H1 (cell line): ENCODE measurements around the gene CACNA1C. TPM values are rescaled to one million over a fixed set of nuclear protein-coding genes. Genes with fewer than 3 reads are reported as not detected.

Experiments
- CTCF ChIA-PET: fragments of 300-600 bp; sonication (Branson Sonifier 250); formaldehyde crosslinking; loops from one replicate; lab custom pipeline; 2021; ENCODE audit not compliant: partially characterized antibody; lab: Charles Lee
- POLR2A ChIA-PET: fragments of 300-600 bp; sonication (Branson Sonifier 250); formaldehyde crosslinking; loops from one replicate; lab custom pipeline; 2021; ENCODE audit warnings: inconsistent platforms; ENCODE audit not compliant: partially characterized antibody; lab: Charles Lee
- DNase-seq, 2 experiments: peaks; one replicate each; pipeline versions ENCODE4 v3.0.0 to v3.0.0-alpha.2; 2010 to 2022; ENCODE audit warnings: low spot score in 2 of 2, low read depth in 1 of 2, mixed read lengths in 1 of 2
- FAIRE-seq: peaks from 2 replicates; lab custom pipeline; 2011; peaks lifted over from hg19 to GRCh38; lab: Jason Lieb, UNC
- H2AFZ ChIP-seq: 2 replicates; pipeline ENCODE4 v1.8.1; 2012; ENCODE audit warnings: low read length, inconsistent platforms
- H2AK5ac ChIP-seq: 2 replicates; pipeline ENCODE4 v1.6.1; 2013; ENCODE audit warnings: low read depth, low read length
- H2BK120ac ChIP-seq: replicated peaks from 2 replicates; pipeline ENCODE3; 2013; ENCODE audit warnings: low read depth, low read length, inconsistent platforms
- H2BK12ac ChIP-seq: 2 replicates; pipeline ENCODE4 v1.6.1; 2013; ENCODE audit warnings: low read depth, low read length
- H2BK15ac ChIP-seq: 2 replicates; pipeline ENCODE4 v1.6.1; 2013; ENCODE audit warnings: low read length
- H2BK20ac ChIP-seq: 2 replicates; pipeline ENCODE4 v1.6.1; 2013; ENCODE audit warnings: low read length
- H2BK5ac ChIP-seq: 2 replicates; pipeline ENCODE4 v1.6.1; 2013; ENCODE audit warnings: low read depth, low read length
- H3K14ac ChIP-seq: 2 replicates; pipeline ENCODE4 v1.6.1; 2013; ENCODE audit warnings: inconsistent platforms; ENCODE audit not compliant: insufficient read length
- H3K18ac ChIP-seq: 2 replicates; pipeline ENCODE4 v1.6.1; 2013; ENCODE audit warnings: low read length; ENCODE audit errors: extremely low read depth
- H3K23ac ChIP-seq: 2 replicates; pipeline ENCODE4 v1.6.1; 2013; ENCODE audit warnings: inconsistent platforms; ENCODE audit not compliant: insufficient read length
- H3K23me2 ChIP-seq: 2 replicates; pipeline ENCODE4 v1.6.1; 2013; ENCODE audit warnings: low read depth, low read length
- H3K27ac ChIP-seq: 2 replicates; pipeline ENCODE4 v1.6.1; 2011; ENCODE audit warnings: low read depth, low read length, inconsistent platforms
- H3K27me3 ChIP-seq, 4 experiments: replicated peaks in 1 of 4; 1 replicate in 1 of 4; 2 replicates in 3 of 4; pipeline versions ENCODE4 v1.6.1 to v1.8.1; 2011 to 2013; ENCODE audit warnings: low read length in 3 of 4, mild to moderate bottlenecking in 3 of 4, inconsistent platforms in 2 of 4, mixed read lengths in 2 of 4, moderate library complexity in 1 of 4; ENCODE audit not compliant: control insufficient read depth in 3 of 4, insufficient read depth in 3 of 4; ENCODE audit errors: extremely low read depth in 1 of 4
- H3K36me3 ChIP-seq, 4 experiments: 2 replicates each; pipeline versions ENCODE4 v1.6.1 to v1.8.1; 2011 to 2013; ENCODE audit warnings: mild to moderate bottlenecking in 4 of 4, low read length in 3 of 4, moderate library complexity in 2 of 4, control low read depth in 1 of 4, inconsistent platforms in 1 of 4; ENCODE audit not compliant: insufficient read depth in 4 of 4, control insufficient read depth in 2 of 4
- H3K4ac ChIP-seq: replicated peaks from 2 replicates; pipeline ENCODE3; 2013; ENCODE audit warnings: low read length, low read depth, mixed read lengths, inconsistent platforms; ENCODE audit not compliant: insufficient read length
- H3K4me1 ChIP-seq, 4 experiments: replicated peaks in 1 of 4; 1 replicate in 1 of 4; 2 replicates in 3 of 4; pipeline versions ENCODE4 v1.6.1 to v1.8.1; 2011 to 2013; ENCODE audit warnings: low read length in 3 of 4, inconsistent platforms in 2 of 4, mixed read lengths in 1 of 4; ENCODE audit not compliant: insufficient read depth in 4 of 4, control insufficient read depth in 3 of 4
- H3K4me2 ChIP-seq, 2 experiments: 2 replicates each; pipeline versions ENCODE4 v1.6.1 to v1.8.1; 2011 to 2013; ENCODE audit warnings: low read depth in 2 of 2, low read length in 2 of 2, control low read depth in 1 of 2, inconsistent platforms in 1 of 2, mild to moderate bottlenecking in 1 of 2; ENCODE audit not compliant: insufficient read depth in 1 of 2
- H3K4me3 ChIP-seq, 4 experiments: fragments of 200-600, 300-600 bp in 1 of 4; sonication (generic), shearing (Covaris generic), sonication (Bioruptor Twin) in 1 of 4; 2 replicates each; pipeline versions ENCODE4 v1.5.1 to v1.8.1; 2011 to 2016; ENCODE audit warnings: low read length in 4 of 4, low read depth in 3 of 4, control low read depth in 2 of 4, inconsistent platforms in 2 of 4, mild to moderate bottlenecking in 2 of 4, mixed read lengths in 1 of 4, moderate library complexity in 1 of 4; ENCODE audit not compliant: insufficient read depth in 2 of 4; ENCODE audit errors: extremely low read depth in 1 of 4
- H3K56ac ChIP-seq: replicated peaks from 2 replicates; pipeline ENCODE3; 2013; ENCODE audit warnings: low read depth, mild to moderate bottlenecking, mixed read lengths, low read length, inconsistent platforms; ENCODE audit not compliant: insufficient read length
- H3K79me1 ChIP-seq: 2 replicates; pipeline ENCODE4 v1.6.1; 2013; ENCODE audit warnings: low read depth, low read length, control low read depth
- H3K79me2 ChIP-seq, 2 experiments: 2 replicates each; pipeline versions ENCODE4 v1.6.1 to v1.8.1; 2012 to 2013; ENCODE audit warnings: low read length in 2 of 2, mild to moderate bottlenecking in 2 of 2, inconsistent platforms in 1 of 2; ENCODE audit not compliant: insufficient read depth in 2 of 2, control insufficient read depth in 1 of 2
- H3K9ac ChIP-seq, 4 experiments: replicated peaks in 1 of 4; 1 replicate in 1 of 4; 2 replicates in 3 of 4; pipeline versions ENCODE4 v1.6.1 to v1.8.1; 2011 to 2013; ENCODE audit warnings: low read depth in 3 of 4, low read length in 3 of 4, control low read depth in 2 of 4, mild to moderate bottlenecking in 2 of 4, moderate library complexity in 2 of 4, inconsistent platforms in 1 of 4; ENCODE audit errors: extremely low read depth in 1 of 4
- H3K9me3 ChIP-seq, 2 experiments: 2 replicates each; pipeline versions ENCODE4 v1.6.1 to v1.8.1; 2012 to 2013; ENCODE audit warnings: mild to moderate bottlenecking in 2 of 2, moderate library complexity in 2 of 2, control low read depth in 1 of 2, inconsistent platforms in 1 of 2, low read depth in 1 of 2, low read length in 1 of 2, mixed read lengths in 1 of 2; ENCODE audit not compliant: insufficient read depth in 2 of 2
- H4K20me1 ChIP-seq, 2 experiments: replicated peaks in 1 of 2; 2 replicates each; pipeline versions ENCODE3 to v1.8.1; 2011 to 2013; ENCODE audit warnings: inconsistent platforms in 2 of 2, low read length in 2 of 2, mild to moderate bottlenecking in 1 of 2; ENCODE audit not compliant: insufficient read depth in 2 of 2, control insufficient read depth in 1 of 2
- H4K5ac ChIP-seq: 2 replicates; pipeline ENCODE4 v1.6.1; 2013; ENCODE audit warnings: low read length, low read depth, mixed read lengths, inconsistent platforms; ENCODE audit not compliant: insufficient read length
- H4K8ac ChIP-seq: 2 replicates; pipeline ENCODE4 v1.8.0; 2013; ENCODE audit warnings: mild to moderate bottlenecking, moderate library complexity, low read length, inconsistent platforms; ENCODE audit not compliant: insufficient read depth; ENCODE audit errors: extremely low read depth
- H4K91ac ChIP-seq: replicated peaks from 2 replicates; pipeline ENCODE3; 2013; ENCODE audit warnings: low read length, mixed read lengths, inconsistent platforms; ENCODE audit not compliant: insufficient read length
- BCL11A ChIP-seq, 2 experiments: IDR thresholded peaks; one replicate each; pipeline ENCODE4 v1.6.1; 2011; ENCODE audit warnings: low read depth in 2 of 2, low read length in 2 of 2, mild to moderate bottlenecking in 2 of 2
- CBX5 ChIP-seq: fragments of 300-800, 300-1000 bp; sonication (generic); IDR thresholded peaks from 2 replicates; pipeline ENCODE4 v1.7.1; 2016; ENCODE audit warnings: antibody characterized with exemption, low read length, low read depth
- CBX8 ChIP-seq: fragments of 300-800, 300-1000 bp; sonication (generic); IDR thresholded peaks from 2 replicates; pipeline ENCODE4 v1.7.1; 2016; ENCODE audit warnings: low read depth, low read length, borderline replicate concordance
- CEBPB ChIP-seq: IDR thresholded peaks from 2 replicates; pipeline ENCODE4 v1.6.1; 2012; ENCODE audit warnings: low read depth, low read length
- EP300 ChIP-seq, 2 experiments: IDR thresholded peaks; 1 replicate in 1 of 2; 2 replicates in 1 of 2; pipeline ENCODE4 v1.6.1; 2011 to 2012; ENCODE audit warnings: low read depth in 2 of 2, low read length in 2 of 2, mild to moderate bottlenecking in 2 of 2, borderline replicate concordance in 1 of 2, inconsistent platforms in 1 of 2, moderate library complexity in 1 of 2
- HDAC6 ChIP-seq: IDR thresholded peaks from one replicate; pipeline ENCODE4 v1.7.1; 2012; ENCODE audit warnings: low read depth, mild to moderate bottlenecking, inconsistent platforms, low read length, moderate library complexity
- MAFK ChIP-seq: IDR thresholded peaks from 2 replicates; pipeline ENCODE4 v1.6.1; 2012; ENCODE audit warnings: low read depth, mild to moderate bottlenecking, improper control_type of control experiment, low read length
- RAD21 ChIP-seq, 2 experiments: IDR thresholded peaks in 1 of 2; conservative IDR thresholded peaks in 1 of 2; 2 replicates each; pipeline ENCODE4 v1.6.1; 2011; ENCODE audit warnings: low read depth in 2 of 2, low read length in 2 of 2, improper control_type of control experiment in 1 of 2, inconsistent platforms in 1 of 2, mild to moderate bottlenecking in 1 of 2, moderate library complexity in 1 of 2
- RXRA ChIP-seq: IDR thresholded peaks from 2 replicates; pipeline ENCODE4 v1.6.1; 2011; ENCODE audit warnings: low read depth, mild to moderate bottlenecking, low read length, moderate library complexity; ENCODE audit not compliant: insufficient read depth
- TAF1 ChIP-seq: IDR thresholded peaks from 2 replicates; pipeline ENCODE4 v1.6.1; 2011; ENCODE audit warnings: mild to moderate bottlenecking, low read depth, low read length
- WGBS, 2 experiments: shearing (Covaris generic) in 1 of 2; methylation state at CpG; one replicate each; pipeline versions ENCODE4 v1.1.6 to v1.1.7; 2013 to 2015; ENCODE audit warnings: low lambda C conversion rate in 2 of 2, mixed read lengths in 2 of 2, inconsistent platforms in 1 of 2, low coverage in 1 of 2, missing lambda C conversion rate in 1 of 2; ENCODE audit not compliant: insufficient replicate concordance in 2 of 2, insufficient coverage in 1 of 2, insufficient read length in 1 of 2; ENCODE audit errors: extremely low coverage in 1 of 2, missing lambda C conversion rate in 1 of 2; 5-methylcytosine and 5-hydroxymethylcytosine counted together
- polyA plus RNA-seq, 7 experiments: library from polyadenylated mRNA; depleted of rRNA in 3 of 7; stranded (reverse) in 5 of 7; unstranded in 2 of 7; fragments of >200 nt in 5 of 7; fragments of 200-250 nt in 2 of 7; gene quantifications; 1 replicate in 5 of 7; 2 replicates in 1 of 7; 4 replicates in 1 of 7; pipeline versions ENCODE4 v1.2.1 to v1.2.3, GENCODE V29; 2011 to 2013; ENCODE audit warnings: missing spikeins in 2 of 7, mixed read lengths in 2 of 7
- total RNA-seq: library from RNA; stranded (reverse); fragmentation: NEBNext Ultra II Directional; extraction: Animal tissue kit (Norgen Biotek cat#: 25700); gene quantifications from 2 replicates; pipeline ENCODE4 v1.2.1, GENCODE V29; 2021
- TF ChIP-seq, protein P1 (sequence below): IDR thresholded peaks from 2 replicates; pipeline ENCODE4 v1.6.1; 2011; ENCODE audit warnings: low read depth, mild to moderate bottlenecking, low read length; ENCODE audit not compliant: insufficient read depth
- TF ChIP-seq, protein P2 (sequence below): IDR thresholded peaks from 2 replicates; pipeline ENCODE4 v1.6.1; 2012; ENCODE audit warnings: inconsistent platforms

CACNA1C gene
- total and polyA plus RNA-seq, 2 of the 8 experiments (the other 6 are each of a cell fraction or from before 2014, with no cell fraction given), result 1.3 TPM

DNA sequence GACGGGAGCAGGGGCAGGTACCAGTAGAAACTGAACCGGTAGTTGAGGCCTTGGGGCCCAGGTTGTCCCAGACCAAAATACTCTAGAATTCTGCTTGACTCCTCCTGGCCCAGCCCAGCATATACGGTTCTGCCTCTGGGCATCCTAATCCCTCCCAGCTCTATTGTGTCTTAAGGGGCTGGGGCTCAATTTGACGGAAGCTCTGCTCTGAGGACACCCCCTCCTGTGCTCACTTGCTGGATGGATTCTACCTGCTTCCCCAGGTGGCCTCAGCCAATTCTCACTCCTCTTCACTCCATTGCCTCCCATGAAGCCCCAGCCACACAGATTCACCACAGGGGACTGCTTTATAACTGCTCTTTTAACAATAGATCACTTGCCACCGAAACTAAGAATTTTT lies 522.5 kb downstream of the CACNA1C start:
- H2BK15ac ChIP-seq, result no peak overlapping the region
- H4K20me1 ChIP-seq, result no peaks in the 10 kb centered on the region
- H4K5ac ChIP-seq, result no peak overlapping the region
- H3K23me2 ChIP-seq, result no peaks in the 10 kb centered on the region; the same call in 1 of the 2 replicates
- H3K27ac ChIP-seq, result no peak overlapping the region
- no peak overlapping the region for H2BK5ac ChIP-seq
- H3K4me3 ChIP-seq, result no peak overlapping the region
- CTCF ChIA-PET, result interaction anchor here (0.9 to 2.9 kb wide), 4 partner anchors 13 to 774 kb away, joined by 3 to 9 read pairs (median 4); no protein-coding TSS in a partner anchor
- no peak overlapping the region for H3K23ac ChIP-seq
- no peak overlapping the region for H3K4ac ChIP-seq
- no peak overlapping the region for H2AK5ac ChIP-seq
- no peak overlapping the region for H2AFZ ChIP-seq
- DNase-seq, result no peak
- FAIRE-seq, result no peak
- H3K9me3 ChIP-seq, result no peaks in the 10 kb centered on the region
- H2BK120ac ChIP-seq, result no peak overlapping the region
- no peak overlapping the region for H3K9ac ChIP-seq
- H4K91ac ChIP-seq, result no peak overlapping the region
- no peak overlapping the region for H2BK20ac ChIP-seq
- H3K79me1 ChIP-seq, result no peaks in the 10 kb centered on the region
- POLR2A ChIA-PET, result interaction anchor here (1.0 kb wide), 1 partner anchor 8 kb away, joined by 3 read pairs; no protein-coding TSS in a partner anchor
- H3K56ac ChIP-seq, result no peak overlapping the region
- no peaks in the 10 kb centered on the region for H3K36me3 ChIP-seq
- no peak overlapping the region for H2BK12ac ChIP-seq
- no peak overlapping the region for H3K18ac ChIP-seq
- WGBS, 2 experiments, result 88% methylated on average over 5 of the region's 5 CpGs; no CpG with 5 or more reads in 1 of the 2 experiments
- H3K4me1 ChIP-seq, result no peaks in the 10 kb centered on the region
- no peak overlapping the region for H3K14ac ChIP-seq
- H3K4me2 ChIP-seq, result no peak overlapping the region
- no peak overlapping the region for H4K8ac ChIP-seq
- no peaks in the 10 kb centered on the region for H3K79me2 ChIP-seq
- no peaks in the 10 kb centered on the region; a peak in 1 of 7 replicates for H3K27me3 ChIP-seq
- TF ChIP-seq BCL11A (IDR thresholded peaks at IDR 0.05; ENCODE audit: low read depth in 2 of 2, low read length in 2 of 2) (no peak), EP300 (IDR thresholded peaks at IDR 0.05; ENCODE audit: borderline replicate concordance in 1 of 2, low read depth in 2 of 2, low read length in 2 of 2) (no peak), RAD21 (IDR thresholded peaks at IDR 0.05 in 1 of 2, conservative IDR thresholded peaks at IDR 0.05 in 1 of 2; ENCODE audit: low read depth in 2 of 2, low read length in 2 of 2) (no peak), CBX8 (no peak), CEBPB (no peak), MAFK (no peak), HDAC6 (no peak), TAF1 (no peak), CBX5 (no peak), RXRA (no peak)
- TF ChIP-seq, protein P1, sequence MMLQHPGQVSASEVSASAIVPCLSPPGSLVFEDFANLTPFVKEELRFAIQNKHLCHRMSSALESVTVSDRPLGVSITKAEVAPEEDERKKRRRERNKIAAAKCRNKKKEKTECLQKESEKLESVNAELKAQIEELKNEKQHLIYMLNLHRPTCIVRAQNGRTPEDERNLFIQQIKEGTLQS, result no peak
- TF ChIP-seq, protein P2, sequence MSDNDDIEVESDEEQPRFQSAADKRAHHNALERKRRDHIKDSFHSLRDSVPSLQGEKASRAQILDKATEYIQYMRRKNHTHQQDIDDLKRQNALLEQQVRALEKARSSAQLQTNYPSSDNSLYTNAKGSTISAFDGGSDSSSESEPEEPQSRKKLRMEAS, result no peak
